ENCODE results near the gene HTR1E.
"Not testable (repeated sequence)": the region's sequence is repeated elsewhere in the genome, so short reads cannot be mapped to it uniquely, and the experiment has no call there.

DNA sequence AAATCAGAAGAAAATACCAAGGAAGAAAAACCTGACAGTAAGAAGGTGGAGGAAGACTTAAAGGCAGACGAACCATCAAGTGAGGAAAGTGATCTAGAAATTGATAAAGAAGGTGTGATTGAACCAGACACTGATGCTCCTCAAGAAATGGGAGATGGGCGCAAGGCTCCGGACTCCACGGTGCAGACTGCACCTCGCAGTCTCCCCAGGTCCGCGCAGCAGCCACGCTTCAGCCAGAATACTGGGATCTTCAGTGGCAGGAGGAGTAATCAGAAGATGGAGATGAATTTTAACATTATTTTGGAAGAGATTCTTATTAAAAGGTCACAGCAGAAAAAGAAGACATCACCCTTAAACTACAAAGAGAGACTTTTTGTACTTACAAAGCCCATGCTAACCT is 40.1 kb upstream of the HTR1E start:
- TF ChIP-seq POLR2A (IDR thresholded peaks at IDR 0.05; ENCODE audit: low read depth, low read length); SP1 (IDR thresholded peaks at IDR 0.05; ENCODE audit: low read depth, low read length); SMC3 (IDR thresholded peaks at IDR 0.05; ENCODE audit: borderline replicate concordance, low read length); MEF2A (IDR thresholded peaks at IDR 0.05; ENCODE audit: insufficient read depth, low read depth, low read length); MXI1 (IDR thresholded peaks at IDR 0.05; ENCODE audit: low read depth, low read length); POLR2AphosphoS5 (IDR thresholded peaks at IDR 0.05; ENCODE audit: low read length): not testable (repeated sequence)
- TF ChIP-seq, protein P1, sequence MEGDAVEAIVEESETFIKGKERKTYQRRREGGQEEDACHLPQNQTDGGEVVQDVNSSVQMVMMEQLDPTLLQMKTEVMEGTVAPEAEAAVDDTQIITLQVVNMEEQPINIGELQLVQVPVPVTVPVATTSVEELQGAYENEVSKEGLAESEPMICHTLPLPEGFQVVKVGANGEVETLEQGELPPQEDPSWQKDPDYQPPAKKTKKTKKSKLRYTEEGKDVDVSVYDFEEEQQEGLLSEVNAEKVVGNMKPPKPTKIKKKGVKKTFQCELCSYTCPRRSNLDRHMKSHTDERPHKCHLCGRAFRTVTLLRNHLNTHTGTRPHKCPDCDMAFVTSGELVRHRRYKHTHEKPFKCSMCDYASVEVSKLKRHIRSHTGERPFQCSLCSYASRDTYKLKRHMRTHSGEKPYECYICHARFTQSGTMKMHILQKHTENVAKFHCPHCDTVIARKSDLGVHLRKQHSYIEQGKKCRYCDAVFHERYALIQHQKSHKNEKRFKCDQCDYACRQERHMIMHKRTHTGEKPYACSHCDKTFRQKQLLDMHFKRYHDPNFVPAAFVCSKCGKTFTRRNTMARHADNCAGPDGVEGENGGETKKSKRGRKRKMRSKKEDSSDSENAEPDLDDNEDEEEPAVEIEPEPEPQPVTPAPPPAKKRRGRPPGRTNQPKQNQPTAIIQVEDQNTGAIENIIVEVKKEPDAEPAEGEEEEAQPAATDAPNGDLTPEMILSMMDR (IDR thresholded peaks at IDR 0.05 in 2 of 3, conservative IDR thresholded peaks at IDR 0.05 in 1 of 3; ENCODE audit: control insufficient read depth in 2 of 3, extremely low read depth in 1 of 3, insufficient read depth in 1 of 3, low read depth in 3 of 3, low read length in 3 of 3), result not testable (repeated sequence)

Data from GM12878 (cell line).